Measurements from ENCODE around the gene OTX2.

Gene OTX2

GRCh38 chr14:56787530-56787929 lies 22.7 kb downstream of the OTX2 start:
- H3K4me1 ChIP-seq (ENCODE audit: insufficient read depth, low read length, severe bottlenecking), result no peaks in the 10 kb centered on the region

GRCh38 chr14:56782711-56783110 lies 27.6 kb downstream of the OTX2 start:
- Histone ChIP-seq H3K4me2 (ENCODE audit: low read length) (no peak overlapping the region), H3K79me2 (ENCODE audit: insufficient read depth, low read length) (no peaks in the 10 kb centered on the region), H3K9me2 (ENCODE audit: low read depth, low read length) (no peaks in the 10 kb centered on the region), H3K27me3 (ENCODE audit: insufficient read depth, low read length) (no peaks in the 10 kb centered on the region), H3K9ac (ENCODE audit: low read length) (no peak overlapping the region), H3F3A (ENCODE audit: insufficient read depth, low read length) (no peaks in the 10 kb centered on the region), H3K9me3 (ENCODE audit: low read length) (no peaks in the 10 kb centered on the region), H2AFZ (ENCODE audit: low read length) (no peak overlapping the region), H3K4me3 (ENCODE audit: low read depth, low read length, poor library complexity, severe bottlenecking) (no peak overlapping the region), H3K27ac (ENCODE audit: low read depth, low read length, poor library complexity, severe bottlenecking) (no peak overlapping the region), H4K20me1 (ENCODE audit: insufficient read depth, low read length) (no peaks in the 10 kb centered on the region), H3K36me3 (ENCODE audit: insufficient read depth, low read length) (no peaks in the 10 kb centered on the region), H3K4me1 (ENCODE audit: insufficient read depth, low read length, severe bottlenecking) (no peaks in the 10 kb centered on the region)
- TF ChIP-seq CTCF (IDR thresholded peaks at IDR 0.05; ENCODE audit: low read length), result no peak
- TF ChIP-seq EZH2 (IDR thresholded peaks at IDR 0.05; ENCODE audit: borderline replicate concordance, low read length), result no peak

More at GRCh38 chr14:56787530-56787929, 22.7 kb downstream of the OTX2 start:
- Histone ChIP-seq H3K79me2 (ENCODE audit: insufficient read depth, low read length) (no peaks in the 10 kb centered on the region), H3K36me3 (ENCODE audit: insufficient read depth, low read length) (no peaks in the 10 kb centered on the region), H2AFZ (ENCODE audit: low read length) (no peak overlapping the region), H3K9ac (ENCODE audit: low read length) (no peak overlapping the region), H3F3A (ENCODE audit: insufficient read depth, low read length) (no peaks in the 10 kb centered on the region), H3K4me2 (ENCODE audit: low read length) (no peak overlapping the region), H3K27ac (ENCODE audit: low read depth, low read length, poor library complexity, severe bottlenecking) (no peak overlapping the region), H3K27me3 (ENCODE audit: insufficient read depth, low read length) (no peaks in the 10 kb centered on the region), H3K9me2 (ENCODE audit: low read depth, low read length) (no peaks in the 10 kb centered on the region), H3K4me3 (ENCODE audit: low read depth, low read length, poor library complexity, severe bottlenecking) (no peak overlapping the region), H4K20me1 (ENCODE audit: insufficient read depth, low read length) (no peaks in the 10 kb centered on the region), H3K9me3 (ENCODE audit: low read length) (no peaks in the 10 kb centered on the region)
- TF ChIP-seq EZH2 (IDR thresholded peaks at IDR 0.05; ENCODE audit: borderline replicate concordance, low read length), result no peak
- TF ChIP-seq CTCF (IDR thresholded peaks at IDR 0.05; ENCODE audit: low read length), result no peak

GRCh38 chr14:56774503-56774902 lies 35.8 kb downstream of the OTX2 start:
- H2AFZ ChIP-seq (ENCODE audit: low read length), result no peak overlapping the region
- H3K4me1 ChIP-seq (ENCODE audit: insufficient read depth, low read length, severe bottlenecking), result no peaks in the 10 kb centered on the region
- no peak for TF ChIP-seq CTCF (IDR thresholded peaks at IDR 0.05; ENCODE audit: low read length)
- TF ChIP-seq EZH2 (IDR thresholded peaks at IDR 0.05; ENCODE audit: borderline replicate concordance, low read length), result no peak

More at GRCh38 chr14:56774503-56774902, 35.8 kb downstream of the OTX2 start:
- H3K4me3 ChIP-seq (ENCODE audit: low read depth, low read length, poor library complexity, severe bottlenecking), result no peak overlapping the region
- no peaks in the 10 kb centered on the region for H3K27me3 ChIP-seq (ENCODE audit: insufficient read depth, low read length)
- no peak overlapping the region for H3K27ac ChIP-seq (ENCODE audit: low read depth, low read length, poor library complexity, severe bottlenecking)
- H3K9ac ChIP-seq (ENCODE audit: low read length), result no peak overlapping the region
- H3K79me2 ChIP-seq (ENCODE audit: insufficient read depth, low read length), result no peaks in the 10 kb centered on the region
- H3F3A ChIP-seq (ENCODE audit: insufficient read depth, low read length), result no peaks in the 10 kb centered on the region
- no peaks in the 10 kb centered on the region for H3K9me3 ChIP-seq (ENCODE audit: low read length)
- no peaks in the 10 kb centered on the region for H4K20me1 ChIP-seq (ENCODE audit: insufficient read depth, low read length)
- no peak overlapping the region for H3K4me2 ChIP-seq (ENCODE audit: low read length)
- H3K36me3 ChIP-seq (ENCODE audit: insufficient read depth, low read length), result no peaks in the 10 kb centered on the region
- H3K9me2 ChIP-seq (ENCODE audit: low read depth, low read length), result no peaks in the 10 kb centered on the region
